IPS-20b (cell line): ENCODE results near the gene AQP9.

ENCODE experiments used
- H3K27ac ChIP-seq: one replicate; pipeline ENCODE4 v1.5.1; 2013; ENCODE audit warnings: low read length
- H3K27me3 ChIP-seq: 2 replicates; pipeline ENCODE4 v1.6.1; 2013; ENCODE audit warnings: mild to moderate bottlenecking, low read length, inconsistent platforms; ENCODE audit not compliant: insufficient read depth
- H3K36me3 ChIP-seq: 2 replicates; pipeline ENCODE4 v1.6.1; 2013; ENCODE audit warnings: low read depth, mild to moderate bottlenecking, inconsistent platforms, low read length, moderate library complexity; ENCODE audit not compliant: insufficient read depth
- H3K4me1 ChIP-seq: 2 replicates; pipeline ENCODE4 v1.6.1; 2013; ENCODE audit warnings: mild to moderate bottlenecking, control low read depth, inconsistent platforms, low read length, moderate library complexity; ENCODE audit not compliant: insufficient read depth
- H3K4me3 ChIP-seq: 2 replicates; pipeline ENCODE4 v1.5.1; 2013; ENCODE audit warnings: mild to moderate bottlenecking, low read length, inconsistent platforms
- H3K9ac ChIP-seq: 2 replicates; pipeline ENCODE4 v1.6.1; 2013; ENCODE audit warnings: low read depth, mild to moderate bottlenecking, inconsistent platforms, low read length, moderate library complexity
- H3K9me3 ChIP-seq: 2 replicates; pipeline ENCODE4 v1.6.1; 2013; ENCODE audit warnings: mild to moderate bottlenecking, low read depth, low read length, inconsistent platforms; ENCODE audit not compliant: insufficient read depth

The AQP9 gene

DNA sequence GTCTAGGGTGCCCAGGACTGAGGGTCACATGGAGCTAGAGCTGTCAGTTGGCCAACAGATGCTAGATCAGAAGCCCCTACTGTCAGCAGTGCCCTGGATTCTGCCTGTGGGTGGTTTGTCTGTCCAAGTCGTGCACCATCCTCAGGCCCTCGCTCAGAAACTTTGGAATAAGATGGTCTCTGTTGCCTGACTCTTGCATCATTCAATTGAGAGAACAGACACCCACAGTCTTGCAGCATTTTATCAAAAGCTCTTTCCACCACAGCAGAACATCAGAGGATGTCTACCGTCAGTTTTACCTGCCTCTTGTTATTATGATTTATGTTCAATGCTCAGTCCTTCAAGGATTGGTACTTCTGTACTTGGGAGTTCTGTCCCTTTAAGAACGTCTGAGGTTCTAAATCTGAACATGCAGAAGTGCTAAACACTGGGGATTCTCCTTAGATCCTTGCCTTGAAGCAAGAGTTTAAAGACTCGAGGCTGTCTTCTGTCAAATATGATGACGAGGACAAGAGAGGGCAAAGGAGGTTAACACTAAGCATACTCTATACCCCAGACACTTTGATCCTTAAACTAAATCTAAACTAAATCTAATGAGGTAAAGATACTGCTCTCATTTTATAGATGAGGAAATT, 4.8 kb downstream of the AQP9 start:
- H3K9me3 ChIP-seq = no peaks in the 10 kb centered on the region
- H3K27ac ChIP-seq = no peak overlapping the region
- H3K36me3 ChIP-seq = no peaks in the 10 kb centered on the region
- 0 out of 2 replicates have a peak, but pooled peaks cover 8% of the 10 kb centered on the region for H3K4me1 ChIP-seq
- H3K9ac ChIP-seq = no peak overlapping the region
- H3K4me3 ChIP-seq = no peak overlapping the region
- H3K27me3 ChIP-seq = no peaks in the 10 kb centered on the region

DNA sequence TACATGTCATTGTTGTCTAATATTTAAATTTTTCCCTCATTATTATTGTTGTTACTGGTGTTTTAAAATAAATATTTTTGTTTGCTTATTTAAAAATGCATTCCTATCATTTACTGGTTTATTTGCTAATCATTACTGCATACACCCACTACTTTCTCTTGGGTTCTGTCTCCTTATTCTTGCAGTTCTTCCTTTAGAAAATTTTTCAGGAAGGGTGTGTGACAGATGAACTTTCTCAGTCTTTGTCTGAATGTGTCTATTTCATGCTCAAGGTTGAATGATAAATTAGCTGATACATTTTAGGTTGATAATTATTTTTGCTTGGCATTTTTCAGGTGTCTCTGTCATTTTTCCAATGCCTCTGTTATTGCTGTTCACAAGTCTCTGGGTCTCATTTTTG, 7.4 kb downstream of the AQP9 start:
- no peak overlapping the region for H3K27ac ChIP-seq
- H3K9me3 ChIP-seq = no peaks in the 10 kb centered on the region
- no peaks in the 10 kb centered on the region for H3K36me3 ChIP-seq
- H3K4me3 ChIP-seq = no peak overlapping the region
- no peaks in the 10 kb centered on the region for H3K27me3 ChIP-seq
- no peaks in the 10 kb centered on the region for H3K4me1 ChIP-seq
- no peak overlapping the region for H3K9ac ChIP-seq

GRCh38 chr15:58146211-58146610, 8.0 kb downstream of the AQP9 start:
- Histone ChIP-seq H3K9ac (no peak overlapping the region), H3K9me3 (no peaks in the 10 kb centered on the region), H3K4me1 (no peaks in the 10 kb centered on the region), H3K36me3 (no peaks in the 10 kb centered on the region), H3K27me3 (no peaks in the 10 kb centered on the region), H3K27ac (no peak overlapping the region), H3K4me3 (no peak overlapping the region)

- no peaks in the 10 kb centered on the region for H3K36me3 ChIP-seq
- no peak overlapping the region for H3K4me3 ChIP-seq
- H3K27me3 ChIP-seq = no peaks in the 10 kb centered on the region
- H3K9ac ChIP-seq = no peak overlapping the region
- no peaks in the 10 kb centered on the region for H3K9me3 ChIP-seq
- no peaks in the 10 kb centered on the region for H3K4me1 ChIP-seq
- no peak overlapping the region for H3K27ac ChIP-seq
Observed at GRCh38 chr15:58146749-58147148, 8.6 kb downstream of the AQP9 start.

GRCh38 chr15:58147171-58147611, 9.0 kb downstream of the AQP9 start:
- Histone ChIP-seq H3K27ac (no peak overlapping the region), H3K9me3 (no peaks in the 10 kb centered on the region), H3K4me1 (no peaks in the 10 kb centered on the region), H3K27me3 (no peaks in the 10 kb centered on the region), H3K4me3 (no peak overlapping the region), H3K36me3 (no peaks in the 10 kb centered on the region), H3K9ac (no peak overlapping the region)

DNA sequence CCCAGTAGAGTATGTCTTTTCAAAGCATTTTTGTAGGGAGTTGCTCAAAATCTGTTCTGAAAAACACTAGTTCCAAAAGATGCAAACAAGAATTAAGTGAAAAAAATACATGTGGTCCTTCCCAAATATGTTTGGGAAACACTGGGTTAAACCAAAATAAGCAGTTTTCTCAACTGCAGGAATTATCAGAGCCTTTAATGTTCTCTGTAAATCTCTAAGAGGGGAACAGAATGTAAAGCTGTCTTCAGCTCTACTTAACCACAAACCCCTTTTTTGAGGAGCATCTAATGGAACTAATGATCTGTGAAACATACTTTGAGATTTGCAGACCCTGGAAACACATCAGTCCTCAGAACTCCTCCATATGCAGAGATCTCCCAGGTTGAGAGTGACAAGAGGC, 9.9 kb downstream of the AQP9 start:
- H3K27ac ChIP-seq = no peak overlapping the region
- H3K9me3 ChIP-seq = no peaks in the 10 kb centered on the region
- no peak overlapping the region for H3K9ac ChIP-seq
- no peaks in the 10 kb centered on the region for H3K4me1 ChIP-seq
- H3K4me3 ChIP-seq = no peak overlapping the region
- no peaks in the 10 kb centered on the region for H3K36me3 ChIP-seq
- H3K27me3 ChIP-seq = no peaks in the 10 kb centered on the region

GRCh38 chr15:58148633-58149445, 10.7 kb downstream of the AQP9 start:
- no peaks in the 10 kb centered on the region for H3K27me3 ChIP-seq
- no peaks in the 10 kb centered on the region for H3K4me1 ChIP-seq
- H3K9ac ChIP-seq = no peak overlapping the region
- no peak overlapping the region for H3K4me3 ChIP-seq
- no peaks in the 10 kb centered on the region for H3K9me3 ChIP-seq
- H3K36me3 ChIP-seq = no peaks in the 10 kb centered on the region
- no peak overlapping the region for H3K27ac ChIP-seq

GRCh38 chr15:58154769-58155168, 16.6 kb downstream of the AQP9 start:
- H3K27me3 ChIP-seq = no peaks in the 10 kb centered on the region
- no peaks in the 10 kb centered on the region for H3K36me3 ChIP-seq
- no peak overlapping the region for H3K27ac ChIP-seq
- no peaks in the 10 kb centered on the region for H3K4me1 ChIP-seq
- no peak overlapping the region for H3K9ac ChIP-seq
- no peaks in the 10 kb centered on the region for H3K9me3 ChIP-seq
- no peak overlapping the region for H3K4me3 ChIP-seq

GRCh38 chr15:58159827-58160386, 21.7 kb downstream of the AQP9 start:
- no peaks in the 10 kb centered on the region for H3K36me3 ChIP-seq

GRCh38 chr15:58161436-58161930, 23.3 kb downstream of the AQP9 start:
- H3K9me3 ChIP-seq = no peaks in the 10 kb centered on the region
- H3K27me3 ChIP-seq = no peaks in the 10 kb centered on the region
- no peak overlapping the region for H3K27ac ChIP-seq
- no peaks in the 10 kb centered on the region for H3K4me1 ChIP-seq
- H3K4me3 ChIP-seq = no peak overlapping the region
- no peaks in the 10 kb centered on the region for H3K36me3 ChIP-seq
- H3K9ac ChIP-seq = no peak overlapping the region

More at GRCh38 chr15:58159827-58160386, 21.7 kb downstream of the AQP9 start:
- H3K9me3 ChIP-seq = no peaks in the 10 kb centered on the region
- H3K4me1 ChIP-seq = no peaks in the 10 kb centered on the region
- H3K27me3 ChIP-seq = no peaks in the 10 kb centered on the region
- H3K27ac ChIP-seq = no peak overlapping the region
- no peak overlapping the region for H3K4me3 ChIP-seq
- no peak overlapping the region for H3K9ac ChIP-seq

DNA sequence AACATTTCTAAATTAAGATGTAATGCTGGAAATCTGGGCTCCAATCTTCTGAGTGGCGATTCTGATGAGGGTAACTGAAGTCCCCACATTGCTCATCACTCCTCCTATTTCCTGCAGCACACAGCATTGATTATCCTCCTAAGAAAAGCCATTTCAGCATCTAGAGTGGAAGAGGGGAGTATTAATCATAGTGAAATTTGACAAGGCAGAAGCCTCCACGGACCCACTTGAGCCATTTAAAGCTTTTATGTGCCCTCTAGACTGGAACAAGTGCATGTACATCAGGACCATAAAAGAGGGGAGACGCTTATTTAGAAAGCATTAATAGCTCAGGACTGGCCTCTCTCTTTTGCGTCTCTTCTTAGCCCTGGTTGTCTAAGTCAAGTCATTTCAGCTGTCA, 25.8 kb downstream of the AQP9 start:
- H3K4me1 ChIP-seq = no peaks in the 10 kb centered on the region
- no peak overlapping the region for H3K27ac ChIP-seq
- H3K27me3 ChIP-seq = no peaks in the 10 kb centered on the region
- no peaks in the 10 kb centered on the region for H3K36me3 ChIP-seq
- H3K4me3 ChIP-seq = no peak overlapping the region
- H3K9me3 ChIP-seq = no peaks in the 10 kb centered on the region
- no peak overlapping the region for H3K9ac ChIP-seq

DNA sequence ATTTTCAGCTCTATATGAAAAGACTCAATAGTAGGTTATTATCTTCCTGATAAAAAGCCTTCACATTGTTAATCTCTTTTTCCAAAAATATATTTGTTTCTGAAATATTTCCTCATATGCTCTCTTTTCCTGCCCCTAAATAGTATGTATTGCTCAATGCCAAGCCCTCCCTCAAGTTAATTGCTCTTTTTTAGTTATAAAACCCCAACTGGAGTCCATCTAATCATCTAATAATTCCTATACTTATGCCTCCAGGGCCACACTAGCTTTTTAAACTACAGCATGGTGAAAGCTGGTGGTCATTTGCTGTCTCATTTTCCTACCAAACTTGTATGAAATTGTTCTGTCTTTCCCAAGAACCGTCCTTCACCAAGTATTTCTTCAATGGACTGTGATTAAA, 26.7 kb downstream of the AQP9 start:
- H3K4me1 ChIP-seq = no peaks in the 10 kb centered on the region
- no peak overlapping the region for H3K9ac ChIP-seq
- no peaks in the 10 kb centered on the region for H3K27me3 ChIP-seq
- no peaks in the 10 kb centered on the region for H3K9me3 ChIP-seq
- H3K27ac ChIP-seq = no peak overlapping the region
- H3K4me3 ChIP-seq = no peak overlapping the region
- no peaks in the 10 kb centered on the region for H3K36me3 ChIP-seq
